ENCODE data around the gene VAT1L. TPM values are rescaled to one million over a fixed set of nuclear protein-coding genes. Genes with fewer than 3 reads are reported as not detected.

Gene VAT1L
- total RNA-seq, 1 experiment from 2014 or later: 0.10 TPM

DNA sequence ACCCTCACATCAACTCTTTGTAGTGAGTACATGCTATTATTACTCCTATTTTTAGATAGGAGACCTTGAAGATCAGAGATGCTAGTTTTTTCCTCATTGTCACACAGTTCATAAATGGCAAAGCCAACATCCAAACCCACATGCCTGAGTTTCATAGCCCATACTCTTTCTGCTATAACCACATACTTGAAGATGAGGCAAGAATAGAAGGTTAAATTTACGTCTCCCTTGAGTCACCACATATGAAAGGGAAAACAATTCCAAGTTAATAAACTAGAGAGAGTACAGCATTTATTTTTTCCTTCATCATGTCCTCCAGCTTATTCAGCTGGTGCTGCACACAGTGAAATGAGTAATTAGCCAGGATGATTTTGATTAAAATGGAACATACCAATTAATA is 42.4 kb upstream of the VAT1L start:
- no peak for DNase-seq (ENCODE audit: low read depth, low spot score)
- no peaks in the 10 kb centered on the region for H4K20me1 ChIP-seq (ENCODE audit: insufficient read depth)
- no peaks in the 10 kb centered on the region for H3K4me1 ChIP-seq (ENCODE audit: control insufficient read depth in 1 of 2, insufficient read depth in 2 of 2, low read length in 2 of 2)
- CTCF ChIA-PET: no interaction called here
- H3K79me2 ChIP-seq (ENCODE audit: insufficient read depth, low read length): no peaks in the 10 kb centered on the region
- H3K27ac ChIP-seq (ENCODE audit: low read depth, low read length): no peak overlapping the region
- H3K36me3 ChIP-seq (ENCODE audit: control insufficient read depth in 1 of 2, insufficient read depth in 2 of 2, low read length in 2 of 2): no peaks in the 10 kb centered on the region
- peaks cover 33% of the 10 kb centered on the region for H3K27me3 ChIP-seq (ENCODE audit: insufficient read depth, low read length)
- intact Hi-C loops (cut with micrococcal nuclease): no loop called here
- POLR2A ChIA-PET: no interaction called here
- no TSS peak for BruUV-seq (replicated peaks)
- H3K4me2 ChIP-seq (ENCODE audit: low read length): no peak overlapping the region
- H2AFZ ChIP-seq (ENCODE audit: low read depth, low read length, poor library complexity, severe bottlenecking): no peak overlapping the region
- H3K9ac ChIP-seq (ENCODE audit: low read length): no peak overlapping the region
- no peaks in the 10 kb centered on the region for H3K9me2 ChIP-seq (ENCODE audit: insufficient read depth)
- ATAC-seq: no peak
- RAD21 ChIA-PET (ENCODE audit: low non-redundant PET in 1 of 2, low total read pairs in 2 of 2, uncharacterized antibody in 2 of 2, unreplicated experiment in 2 of 2): no interaction called here
- no peak for TF ChIP-seq ATF3 (IDR thresholded peaks at IDR 0.05)
- no peak for TF ChIP-seq YY1 (IDR thresholded peaks at IDR 0.05; ENCODE audit: extremely low read depth, insufficient replicate concordance, low read depth, low read length)
- no peak for TF ChIP-seq EZH2phosphoT487 (IDR thresholded peaks at IDR 0.05; ENCODE audit: borderline replicate concordance)
- TF ChIP-seq, protein P1, sequence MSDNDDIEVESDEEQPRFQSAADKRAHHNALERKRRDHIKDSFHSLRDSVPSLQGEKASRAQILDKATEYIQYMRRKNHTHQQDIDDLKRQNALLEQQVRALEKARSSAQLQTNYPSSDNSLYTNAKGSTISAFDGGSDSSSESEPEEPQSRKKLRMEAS (IDR thresholded peaks at IDR 0.05): no peak
- no peak for TF ChIP-seq SIN3A (IDR thresholded peaks at IDR 0.05; ENCODE audit: low read depth)
- no peak for TF ChIP-seq CEBPB (IDR thresholded peaks at IDR 0.05; ENCODE audit: low read depth)
- no peak for TF ChIP-seq EZH2 (IDR thresholded peaks at IDR 0.05)
- TF ChIP-seq POLR2AphosphoS5 (IDR thresholded peaks at IDR 0.05; ENCODE audit: low read depth, low read length): no peak
- no peak overlapping the region for H3K4me3 ChIP-seq (replicated peaks in 1 of 2; ENCODE audit: low read depth in 1 of 2, low read length in 2 of 2)
- no peaks in the 10 kb centered on the region for H3K9me3 ChIP-seq (ENCODE audit: control insufficient read depth in 1 of 2, insufficient read depth in 1 of 2, low read depth in 1 of 2, low read length in 2 of 2)

DNA sequence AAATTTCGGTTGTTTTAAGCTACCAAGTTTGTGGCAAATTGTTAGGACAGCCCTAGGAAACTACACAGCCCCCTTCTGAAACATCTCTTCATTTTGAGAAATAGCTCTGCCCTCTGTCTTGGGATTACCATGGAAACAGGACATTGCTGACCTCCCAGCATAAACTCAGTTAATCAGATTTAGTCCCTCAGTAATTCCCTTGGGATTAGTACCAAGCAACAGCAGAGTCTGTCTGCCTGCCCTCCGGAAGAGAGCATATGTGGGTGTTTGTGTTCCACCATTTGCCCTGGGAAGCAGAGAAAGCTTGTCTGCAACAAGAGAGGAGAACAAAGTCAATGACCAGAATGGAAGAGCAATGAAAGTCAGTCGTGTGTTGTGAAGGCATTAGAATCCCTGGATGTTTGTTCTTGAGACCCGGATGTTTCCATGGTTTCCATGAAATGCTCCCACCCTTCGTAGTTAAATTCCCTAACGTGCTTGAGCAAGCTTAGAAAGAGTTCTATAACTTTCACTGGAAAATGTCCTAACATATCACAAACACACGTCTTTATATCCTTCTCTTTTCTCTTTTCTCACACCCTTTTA is 39.9 kb upstream of the VAT1L start:
- Histone ChIP-seq H3K9ac (ENCODE audit: low read length) (no peak overlapping the region), H3K79me2 (ENCODE audit: insufficient read depth, low read length) (no peaks in the 10 kb centered on the region), H3K9me2 (ENCODE audit: insufficient read depth) (no peaks in the 10 kb centered on the region), H2AFZ (ENCODE audit: low read depth, low read length, poor library complexity, severe bottlenecking) (no peak overlapping the region), H4K20me1 (ENCODE audit: insufficient read depth) (no peaks in the 10 kb centered on the region), H3K27ac (ENCODE audit: low read depth, low read length) (no peak overlapping the region), H3K27me3 (ENCODE audit: insufficient read depth, low read length) (peaks cover 58% of the 10 kb centered on the region), H3K4me2 (ENCODE audit: low read length) (no peak overlapping the region), H3K9me3 (ENCODE audit: control insufficient read depth in 1 of 2, insufficient read depth in 1 of 2, low read depth in 1 of 2, low read length in 2 of 2) (no peaks in the 10 kb centered on the region), H3K4me1 (ENCODE audit: control insufficient read depth in 1 of 2, insufficient read depth in 2 of 2, low read length in 2 of 2) (no peaks in the 10 kb centered on the region), H3K36me3 (ENCODE audit: control insufficient read depth in 1 of 2, insufficient read depth in 2 of 2, low read length in 2 of 2) (no peaks in the 10 kb centered on the region), H3K4me3 (replicated peaks in 1 of 2; ENCODE audit: low read depth in 1 of 2, low read length in 2 of 2) (no peak overlapping the region)
- no peak for ATAC-seq
- no peak for TF ChIP-seq FOSL1 (IDR thresholded peaks at IDR 0.05; ENCODE audit: low read depth)
- no peak for TF ChIP-seq TCF7L2 (IDR thresholded peaks at IDR 0.05; ENCODE audit: borderline replicate concordance, extremely low read depth, insufficient read depth, insufficient read length)
- TF ChIP-seq POLR2AphosphoS5 (IDR thresholded peaks at IDR 0.05; ENCODE audit: low read depth, low read length): no peak
- no peak for TF ChIP-seq ZFX (IDR thresholded peaks at IDR 0.05)
- no peak for TF ChIP-seq CBX3 (IDR thresholded peaks at IDR 0.05; ENCODE audit: low read depth)
- no peak for TF ChIP-seq SIN3A (IDR thresholded peaks at IDR 0.05; ENCODE audit: low read depth)
- no peak for TF ChIP-seq SRF (IDR thresholded peaks at IDR 0.05; ENCODE audit: low read depth)
- TF ChIP-seq ZBTB33 (IDR thresholded peaks at IDR 0.05; ENCODE audit: extremely low read depth, insufficient replicate concordance, low read length): no peak
- CTCF ChIA-PET: no interaction called here
- DNase-seq (ENCODE audit: low read depth, low spot score): no peak
- RAD21 ChIA-PET (ENCODE audit: low non-redundant PET in 1 of 2, low total read pairs in 2 of 2, uncharacterized antibody in 2 of 2, unreplicated experiment in 2 of 2): no interaction called here
- POLR2A ChIA-PET: no interaction called here
- intact Hi-C loops (cut with micrococcal nuclease): no loop called here
- BruUV-seq (replicated peaks): no TSS peak
